ENCODE results near the gene ENOX2.

The ENOX2 gene

GRCh38 chrX:130704053-130705038, 198.7 kb downstream of the ENOX2 start:
- no peak overlapping the region for H3K4me3 ChIP-seq (ENCODE audit: low read depth, low read length)

- no peak overlapping the region for H3K4me3 ChIP-seq (ENCODE audit: low read depth, low read length)
Measured at GRCh38 chrX:130702867-130703707, 199.9 kb downstream of the ENOX2 start.

GRCh38 chrX:130700629-130701028, 202.4 kb downstream of the ENOX2 start:
- no peak overlapping the region for H3K4me3 ChIP-seq (ENCODE audit: low read depth, low read length)

- H3K4me3 ChIP-seq (ENCODE audit: low read depth, low read length): no peak overlapping the region
Measured at GRCh38 chrX:130699618-130700017, 203.4 kb downstream of the ENOX2 start.

- H3K4me3 ChIP-seq (ENCODE audit: low read depth, low read length): no peak overlapping the region
Measured at GRCh38 chrX:130696542-130696941, 206.5 kb downstream of the ENOX2 start.

- H3K4me3 ChIP-seq (ENCODE audit: low read depth, low read length): no peak overlapping the region
Measured at GRCh38 chrX:130695931-130696330, 207.1 kb downstream of the ENOX2 start.

- no peak overlapping the region for H3K4me3 ChIP-seq (ENCODE audit: low read depth, low read length)
Measured at GRCh38 chrX:130694983-130695382, 208.0 kb downstream of the ENOX2 start.

- no peak overlapping the region for H3K4me3 ChIP-seq (ENCODE audit: low read depth, low read length)
Measured at GRCh38 chrX:130691576-130691975, 211.4 kb downstream of the ENOX2 start.

GRCh38 chrX:130688360-130688759, 214.6 kb downstream of the ENOX2 start:
- no peak overlapping the region for H3K4me3 ChIP-seq (ENCODE audit: low read depth, low read length)

- H3K4me3 ChIP-seq (ENCODE audit: low read depth, low read length): no peak overlapping the region
Measured at GRCh38 chrX:130682990-130683389, 220.0 kb downstream of the ENOX2 start.

GRCh38 chrX:130680164-130681035, 222.6 kb downstream of the ENOX2 start:
- H3K4me3 ChIP-seq (ENCODE audit: low read depth, low read length): no peak overlapping the region

- H3K4me3 ChIP-seq (ENCODE audit: low read depth, low read length): no peak overlapping the region
Measured at GRCh38 chrX:130676861-130677260, 226.1 kb downstream of the ENOX2 start.

- H3K4me3 ChIP-seq (ENCODE audit: low read depth, low read length): no peak overlapping the region
Measured at GRCh38 chrX:130672214-130672613, 230.8 kb downstream of the ENOX2 start.

- no peak overlapping the region for H3K4me3 ChIP-seq (ENCODE audit: low read depth, low read length)
Measured at GRCh38 chrX:130669233-130669632, 233.8 kb downstream of the ENOX2 start.

GRCh38 chrX:130665263-130665662, 237.7 kb downstream of the ENOX2 start:
- H3K4me3 ChIP-seq (ENCODE audit: low read depth, low read length): no peak overlapping the region

- H3K4me3 ChIP-seq (ENCODE audit: low read depth, low read length): no peak overlapping the region
Measured at GRCh38 chrX:130658310-130658709, 244.7 kb downstream of the ENOX2 start.

- H3K4me3 ChIP-seq (ENCODE audit: low read depth, low read length): no peak overlapping the region
Measured at GRCh38 chrX:130654409-130654950, 248.5 kb downstream of the ENOX2 start.

GRCh38 chrX:130652824-130653578, 250.0 kb downstream of the ENOX2 start:
- no peak overlapping the region for H3K4me3 ChIP-seq (ENCODE audit: low read depth, low read length)

GRCh38 chrX:130649738-130650137, 253.3 kb downstream of the ENOX2 start:
- no peak overlapping the region for H3K4me3 ChIP-seq (ENCODE audit: low read depth, low read length)

- no peak overlapping the region for H3K4me3 ChIP-seq (ENCODE audit: low read depth, low read length)
Measured at GRCh38 chrX:130647468-130647867, 255.5 kb downstream of the ENOX2 start.
